ENCODE measurements around the gene SLC27A5.
"Not testable (repeated sequence)": the region's sequence is repeated elsewhere in the genome, so short reads cannot be mapped to it uniquely, and the experiment has no call there.

SLC27A5 gene

GRCh38 chr19:58466760-58467589 lies 44.8 kb downstream of the SLC27A5 start, which contains the start of gene ZNF324:
Gene ZNF324, plus strand, starts transcription at chr19:58467080. Its CDS starts 2,106 bp downstream, at chr19:58469186.
- peak; percentile 91 for DNase-seq

GRCh38 chr19:58466089-58466759 lies 45.6 kb downstream of the SLC27A5 start:
- DNase-seq, result no peak

GRCh38 chr19:58460039-58460438 lies 51.8 kb downstream of the SLC27A5 start:
- no peak for DNase-seq

GRCh38 chr19:58456111-58456510 lies 55.7 kb downstream of the SLC27A5 start:
- DNase-seq, result no peak

- no peak for DNase-seq
Observed at GRCh38 chr19:58455306-58455705, 56.5 kb downstream of the SLC27A5 start.

- DNase-seq, result no peak
Observed at GRCh38 chr19:58453743-58454142, 58.0 kb downstream of the SLC27A5 start.

GRCh38 chr19:58451358-58452101 lies 60.3 kb downstream of the SLC27A5 start, which contains the start of gene ZNF324B:
Gene ZNF324B, plus strand, starts transcription at chr19:58451622. Its CDS starts 2,080 bp downstream, at chr19:58453702.
- DNase-seq, result peak; percentile 89

- no peak for DNase-seq
Observed at GRCh38 chr19:58450856-58451357, 60.9 kb downstream of the SLC27A5 start.

- DNase-seq, result not testable (repeated sequence)
Observed at GRCh38 chr19:58449980-58450379, 61.8 kb downstream of the SLC27A5 start.

- DNase-seq, result not testable (repeated sequence)
Observed at GRCh38 chr19:58448860-58449259, 62.9 kb downstream of the SLC27A5 start.
